K562 (cell line): ENCODE data around the gene SNRNP40. TPM values are rescaled to one million over a fixed set of nuclear protein-coding genes. Genes with fewer than 3 reads are reported as not detected.

ENCODE experiments used
- ATAC-seq: fragments of 200-7000 bp; cut with Tn5 transposase; 3 replicates; pipeline ENCODE4 v1.9.1; 2020; ENCODE audit warnings: moderate library complexity
- BruUV-seq: library from RNA; stranded (reverse); fragments of 400-500 nt; replicated peaks from 2 replicates; lab custom pipeline; 2021; lab: Mats Ljungman, UMichigan
- CTCF ChIA-PET: fragments of 300-600 bp; formaldehyde crosslinking; extraction: SDS; loops from one replicate; lab custom pipeline; 2021; ENCODE audit warnings: low intra/inter-chr PET ratio; lab: Yijun Ruan, JAX
- POLR2A ChIA-PET: fragments of 300-600, 350-650 bp; sonication (Branson Sonifier 250); formaldehyde crosslinking; extraction: SDS; loops from one replicate; lab custom pipeline; 2021; ENCODE audit warnings: antibody characterized with exemption, inconsistent platforms; lab: Yijun Ruan, JAX
- DNase-seq, 4 experiments: peaks; one replicate each; pipeline versions ENCODE4 v3.0.0 to v3.0.0-alpha.2; 2011 to 2018; ENCODE audit warnings: low spot score in 3 of 4, mixed read lengths in 3 of 4; ENCODE audit errors: extremely low read depth in 1 of 4
- FAIRE-seq: peaks from 2 replicates; lab custom pipeline; 2011; peaks lifted over from hg19 to GRCh38; lab: Jason Lieb, UNC
- H2AFZ ChIP-seq: 2 replicates; pipeline ENCODE4 v1.6.0; 2011; ENCODE audit warnings: low read depth, low read length, control low read depth, inconsistent platforms
- H3K27ac ChIP-seq: fragments of 200-600 bp; 3 replicates; pipeline ENCODE4 v1.8.0; 2011; ENCODE audit warnings: low read depth, mild to moderate bottlenecking, control low read depth, inconsistent platforms, low read length, moderate library complexity, mixed read lengths; ENCODE audit errors: extremely low read depth
- H3K27me3 ChIP-seq, 2 experiments: fragments of 300-600 bp in 1 of 2; 2 replicates in 1 of 2; 3 replicates in 1 of 2; pipeline versions ENCODE4 v1.6.0 to v1.8.0; 2011; ENCODE audit warnings: inconsistent platforms in 2 of 2, low read length in 2 of 2, mild to moderate bottlenecking in 1 of 2, mixed read lengths in 1 of 2, moderate library complexity in 1 of 2; ENCODE audit not compliant: control insufficient read depth in 2 of 2, insufficient read depth in 2 of 2
- H3K36me3 ChIP-seq: fragments of 300-600 bp; 3 replicates; pipeline ENCODE4 v1.8.0; 2011; ENCODE audit warnings: mild to moderate bottlenecking, low read length, inconsistent platforms; ENCODE audit not compliant: control insufficient read depth, insufficient read depth
- H3K4me1 ChIP-seq, 2 experiments: fragments of 200-600 bp in 1 of 2; replicated peaks in 1 of 2; 2 replicates in 1 of 2; 3 replicates in 1 of 2; pipeline versions ENCODE4 v1.5.1 to v1.8.0; 2011; ENCODE audit warnings: inconsistent platforms in 2 of 2, low read length in 2 of 2, mild to moderate bottlenecking in 1 of 2, mixed read lengths in 1 of 2, moderate library complexity in 1 of 2; ENCODE audit not compliant: control insufficient read depth in 2 of 2, insufficient read depth in 2 of 2
- H3K4me2 ChIP-seq: 2 replicates; pipeline ENCODE4 v1.6.1; 2011; ENCODE audit warnings: low read length, control low read depth, inconsistent platforms, mixed read lengths; ENCODE audit not compliant: insufficient read depth
- H3K4me3 ChIP-seq: fragments of 200-600 bp; sonication (generic), shearing (Covaris generic); 2 replicates; pipeline ENCODE4 v1.5.1; 2016; ENCODE audit warnings: control low read depth, inconsistent platforms
- H3K79me2 ChIP-seq: fragments of 200-600 bp; 3 replicates; pipeline ENCODE4 v1.8.0; 2011; ENCODE audit warnings: low read length, inconsistent platforms; ENCODE audit not compliant: control insufficient read depth, insufficient read depth
- H3K9ac ChIP-seq, 2 experiments: 2 replicates each; pipeline versions ENCODE4 v1.6.0 to v1.6.1; 2011; ENCODE audit warnings: low read depth in 2 of 2, low read length in 2 of 2, control low read depth in 1 of 2, inconsistent platforms in 1 of 2, mild to moderate bottlenecking in 1 of 2, mixed read lengths in 1 of 2; ENCODE audit not compliant: insufficient read depth in 1 of 2
- H3K9me1 ChIP-seq: one replicate; pipeline ENCODE4 v1.6.0; 2011; ENCODE audit warnings: inconsistent platforms, mild to moderate bottlenecking, low read length, moderate library complexity; ENCODE audit not compliant: control insufficient read depth, insufficient read depth
- H3K9me3 ChIP-seq: replicated peaks from 2 replicates; pipeline ENCODE4 v1.5.1; 2011; ENCODE audit warnings: low read depth, low read length, inconsistent platforms; ENCODE audit not compliant: control insufficient read depth, insufficient read depth
- H4K20me1 ChIP-seq: replicated peaks from 2 replicates; pipeline ENCODE4 v1.6.1; 2011; ENCODE audit warnings: low read length, inconsistent platforms, mixed read lengths; ENCODE audit not compliant: control insufficient read depth, insufficient read depth
- BRCA1 ChIP-seq, 2 experiments: fragments of 450-650 bp in 1 of 2; sonication (generic) in 1 of 2; formaldehyde crosslinking in 1 of 2; IDR thresholded peaks; 2 replicates each; pipeline versions ENCODE4 v1.5.0 to v1.6.1; 2017 to 2020; ENCODE audit warnings: mild to moderate bottlenecking in 1 of 2, missing genetic modification reagents in 1 of 2
- PREB ChIP-seq: sonication (generic); formaldehyde crosslinking; IDR thresholded peaks from 2 replicates; pipeline ENCODE4 v1.8.1; 2023; ENCODE audit warnings: mild to moderate bottlenecking, missing genetic modification reagents
- ZNF121 ChIP-seq: sonication (generic); formaldehyde crosslinking; conservative IDR thresholded peaks from 2 replicates; pipeline ENCODE4 v1.8.0; 2022; ENCODE audit warnings: missing genetic modification reagents
- ZNF592 ChIP-seq: fragments of 450-650 bp; IDR thresholded peaks from 2 replicates; pipeline ENCODE4 v1.6.1; 2017; ENCODE audit warnings: antibody characterized with exemption, mild to moderate bottlenecking
- WGBS: fragments of 100-300 bp; shearing (Covaris generic); methylation state at CpG from one replicate; pipeline ENCODE4 v1.1.6; 2016; ENCODE audit warnings: low coverage, mixed read lengths; ENCODE audit not compliant: insufficient coverage; ENCODE audit errors: missing lambda C conversion rate; 5-methylcytosine and 5-hydroxymethylcytosine counted together
- in situ Hi-C: fragments of 300-500 bp; cut with MboI; formaldehyde crosslinking; loops from 4 replicates; pipeline ENCODE4 v1.15.0; 2018; ENCODE audit warnings: inconsistent platforms, mixed read lengths
- intact Hi-C: fragments of 100-400 bp; cut with micrococcal nuclease; formaldehyde crosslinking; loops from 2 replicates; pipeline ENCODE4 v1.14.2; 2022
- polyA plus RNA-seq, 8 experiments: library from polyadenylated mRNA; depleted of rRNA in 4 of 8; stranded (reverse) in 5 of 8; unstranded in 3 of 8; fragments of >200 nt; fragmentation: Nextera tagmentation in 2 of 8; fragmentation: Illumina TruSeq in 1 of 8; extraction: Ambion mirVana in 2 of 8; extraction: Trizol in 1 of 8; gene quantifications; 2 replicates each; pipeline versions ENCODE4 v1.2.1 to v1.2.3, GENCODE V29; 2011 to 2014; ENCODE audit warnings: inconsistent platforms in 1 of 8, missing spikeins in 1 of 8
- total RNA-seq, 7 experiments: library from RNA; depleted of rRNA in 6 of 7; stranded (reverse); fragments of >200 nt in 6 of 7; fragmentation: Illumina TruSeq in 2 of 7; extraction: Trizol in 2 of 7; gene quantifications; 2 replicates each; pipeline versions ENCODE4 v1.2.1 to v1.2.3, GENCODE V29; 2011 to 2021; ENCODE audit warnings: low replicate concordance in 1 of 7

Gene SNRNP40
- total and polyA plus RNA-seq, 9 of the 15 experiments (the other 6 are each of a cell fraction or from before 2014, with no cell fraction given), result 48.7 to 278 (median 163) TPM

- TF ChIP-seq ZNF592, result no peak
Measured at GRCh38 chr1:31324992-31325391, 28.4 kb upstream of the SNRNP40 start (continued).

- Histone ChIP-seq H3K4me2 (no peak overlapping the region), H3K4me3 (no peak overlapping the region), H3K27ac (no peak overlapping the region), H4K20me1 (no peaks in the 10 kb centered on the region), H3K27me3 (no peaks in the 10 kb centered on the region), H2AFZ (no peak overlapping the region), H3K9me3 (no peaks in the 10 kb centered on the region), H3K9ac (no peak overlapping the region), H3K79me2 (no peaks in the 10 kb centered on the region), H3K9me1 (no peaks in the 10 kb centered on the region), H3K36me3 (peaks cover 21% of the 10 kb centered on the region)
- in situ Hi-C loops, result no loop called here
- ChIA-PET POLR2A (no interaction called here), CTCF (no interaction called here)
- DNase-seq (no peak), FAIRE-seq (no peak), ATAC-seq (no peak)
- intact Hi-C loops, result no loop called here
- BruUV-seq, result no TSS peak
- 97% methylated on average over 4 of the region's 4 CpGs for WGBS
- peak; percentile 88 for TF ChIP-seq ZNF121 (CRISPR knock-in tag)
- TF ChIP-seq BRCA1 (IDR thresholded peaks at IDR 0.05), result no peak
- 0 out of 2 replicates have a peak, but pooled peaks have one; percentile 3 for TF ChIP-seq BRCA1 (CRISPR knock-in tag; IDR thresholded peaks at IDR 0.05)
- no peak for TF ChIP-seq PREB
- TF ChIP-seq, all 486 proteins: peak for 2
- H3K4me1 ChIP-seq, result peaks cover 0 to 10% of the 10 kb centered on the region in 2 experiments; a peak in 2 of 5 replicates
Measured at GRCh38 chr1:31324093-31324492, 27.5 kb upstream of the SNRNP40 start.
